HepG2 (cell line): ENCODE results near the gene HNF1B. TPM values are rescaled to one million over a fixed set of nuclear protein-coding genes. Genes with fewer than 3 reads are reported as not detected.

Experiments
- ATAC-seq: fragments of 200-7000 bp; cut with Tn5 transposase; 3 replicates; pipeline ENCODE4 v1.9.1; 2020; ENCODE audit warnings: mild to moderate bottlenecking, moderate library complexity
- BruUV-seq: library from RNA; stranded (reverse); fragments of 400-500 nt; replicated peaks from 2 replicates; lab custom pipeline; 2021; lab: Mats Ljungman, UMichigan
- CTCF ChIA-PET: fragments of 300-600 bp; formaldehyde crosslinking; extraction: SDS; loops from one replicate; lab custom pipeline; 2021; ENCODE audit warnings: low total read pairs, inconsistent platforms, low intra/inter-chr PET ratio; lab: Yijun Ruan, JAX
- POLR2A ChIA-PET: fragments of 350-600 bp; sonication (Branson Sonifier 250); formaldehyde crosslinking; loops from one replicate; lab custom pipeline; 2020; ENCODE audit warnings: antibody characterized with exemption, inconsistent platforms; lab: Yijun Ruan, JAX
- DNase-seq: peaks from one replicate; pipeline ENCODE4 v3.0.0-alpha.2; 2015; ENCODE audit warnings: low spot score
- FAIRE-seq: peaks from 3 replicates; lab custom pipeline; 2011; peaks lifted over from hg19 to GRCh38; lab: Jason Lieb, UNC
- H2AFZ ChIP-seq: one replicate; pipeline ENCODE4 v1.6.1; 2011; ENCODE audit warnings: low read length, inconsistent platforms
- H3K27ac ChIP-seq: fragments of 300-600 bp; 3 replicates; pipeline ENCODE4 v1.8.0; 2011; ENCODE audit warnings: mixed run types, mild to moderate bottlenecking, mixed read lengths, low read length, inconsistent platforms; ENCODE audit not compliant: insufficient read depth; ENCODE audit errors: extremely low read length
- H3K27me3 ChIP-seq, 2 experiments: fragments of 200-600 bp in 1 of 2; 2 replicates in 1 of 2; 3 replicates in 1 of 2; pipeline versions ENCODE4 v1.6.0 to v1.8.0; 2011; ENCODE audit warnings: low read length in 2 of 2, mild to moderate bottlenecking in 2 of 2, moderate library complexity in 2 of 2, inconsistent platforms in 1 of 2; ENCODE audit not compliant: insufficient read depth in 2 of 2, control insufficient read depth in 1 of 2
- H3K36me3 ChIP-seq, 2 experiments: fragments of 200-600 bp in 1 of 2; replicated peaks in 1 of 2; 2 replicates in 1 of 2; 3 replicates in 1 of 2; pipeline versions ENCODE4 v1.5.1 to v1.8.0; 2011; ENCODE audit warnings: low read length in 2 of 2, inconsistent platforms in 1 of 2; ENCODE audit not compliant: insufficient read depth in 2 of 2, control insufficient read depth in 1 of 2
- H3K4me1 ChIP-seq: 2 replicates; pipeline ENCODE4 v1.5.1; 2012; ENCODE audit warnings: low read length, inconsistent platforms; ENCODE audit not compliant: insufficient read depth
- H3K4me2 ChIP-seq: 2 replicates; pipeline ENCODE4 v1.6.0; 2011; ENCODE audit warnings: low read depth, low read length, inconsistent platforms
- H3K4me3 ChIP-seq, 3 experiments: fragments of 200-600 bp in 1 of 3; sonication (generic), shearing (Covaris generic) in 1 of 3; replicated peaks in 1 of 3; 2 replicates each; pipeline ENCODE4 v1.5.1; 2011 to 2016; ENCODE audit warnings: low read length in 3 of 3, inconsistent platforms in 2 of 3, low read depth in 2 of 3, mild to moderate bottlenecking in 2 of 3, control low read depth in 1 of 3, mixed read lengths in 1 of 3; ENCODE audit not compliant: insufficient read depth in 1 of 3
- H3K79me2 ChIP-seq: one replicate; pipeline ENCODE4 v1.6.1; 2011; ENCODE audit warnings: low read length, inconsistent platforms; ENCODE audit not compliant: insufficient read depth
- H3K9ac ChIP-seq: 2 replicates; pipeline ENCODE4 v1.6.0; 2011; ENCODE audit warnings: mild to moderate bottlenecking, low read depth, low read length, inconsistent platforms; ENCODE audit not compliant: insufficient read depth
- H3K9me3 ChIP-seq: 2 replicates; pipeline ENCODE4 v1.5.1; 2012; ENCODE audit warnings: mild to moderate bottlenecking, low read length
- H4K20me1 ChIP-seq: 2 replicates; pipeline ENCODE4 v1.6.0; 2011; ENCODE audit warnings: inconsistent platforms, mild to moderate bottlenecking, low read length, moderate library complexity; ENCODE audit not compliant: insufficient read depth
- AHDC1 ChIP-seq: sonication (generic); formaldehyde crosslinking; IDR thresholded peaks from 2 replicates; pipeline ENCODE4 v1.5.1; 2020; ENCODE audit warnings: mild to moderate bottlenecking, missing genetic modification reagents, borderline replicate concordance
- ARID2 ChIP-seq: sonication (generic); formaldehyde crosslinking; IDR thresholded peaks from 2 replicates; pipeline ENCODE4 v1.8.1; 2022; ENCODE audit warnings: mild to moderate bottlenecking, missing genetic modification reagents, borderline replicate concordance
- CCDC6 ChIP-seq: sonication (generic); formaldehyde crosslinking; IDR thresholded peaks from 2 replicates; pipeline ENCODE4 v1.8.1; 2022; ENCODE audit warnings: mild to moderate bottlenecking, missing genetic modification reagents, moderate library complexity
- ETS1 ChIP-seq: sonication (generic); formaldehyde crosslinking; IDR thresholded peaks from 2 replicates; pipeline ENCODE4 v1.4.0; 2020; ENCODE audit warnings: missing genetic modification reagents
- NR1H2 ChIP-seq: sonication (generic); formaldehyde crosslinking; IDR thresholded peaks from 2 replicates; pipeline ENCODE4 v1.8.1; 2022; ENCODE audit warnings: low read depth, missing genetic modification reagents, borderline replicate concordance
- PREB ChIP-seq: sonication (generic); formaldehyde crosslinking; IDR thresholded peaks from 2 replicates; pipeline ENCODE4 v1.4.0; 2020; ENCODE audit warnings: missing genetic modification reagents
- in situ Hi-C: cut with HindIII; loops from 2 replicates; pipeline ENCODE4 v1.10.0; 2017; ENCODE audit warnings: low pct_unique_long_range_greater_than_20kb; ENCODE audit not compliant: extremely low pct_ligation_motif_present
- intact Hi-C: fragments of 100-400 bp; cut with micrococcal nuclease; formaldehyde crosslinking; loops from one replicate; pipeline ENCODE4 v1.10.0; 2022; ENCODE audit not compliant: unreplicated experiment
- polyA plus RNA-seq, 8 experiments: library from polyadenylated mRNA; depleted of rRNA in 3 of 8; stranded (reverse) in 7 of 8; unstranded in 1 of 8; fragments of >200 nt; fragmentation: Illumina TruSeq in 4 of 8; extraction: Trizol in 4 of 8; gene quantifications; 2 replicates each; pipeline versions ENCODE4 v1.2.1 to v1.2.3, GENCODE V29; 2011 to 2016; ENCODE audit warnings: low read depth in 4 of 8, missing spikeins in 1 of 8, mixed read lengths in 1 of 8; ENCODE audit not compliant: insufficient read depth in 1 of 8
- total RNA-seq, 5 experiments: library from RNA; depleted of rRNA; stranded (reverse); fragments of >200 nt; fragmentation: Illumina TruSeq; extraction: Trizol; gene quantifications; 2 replicates each; pipeline ENCODE4 v1.2.3, GENCODE V29; 2016; ENCODE audit warnings: low read depth in 1 of 5
- TF ChIP-seq, protein P1 (sequence below): sonication (generic); formaldehyde crosslinking; IDR thresholded peaks from 2 replicates; pipeline ENCODE4 v1.4.0; 2020; ENCODE audit warnings: missing genetic modification reagents
- TF ChIP-seq, protein P2 (sequence below): sonication (generic); formaldehyde crosslinking; IDR thresholded peaks from 2 replicates; pipeline ENCODE4 v1.4.0; 2020; ENCODE audit warnings: missing genetic modification reagents

The HNF1B gene
- total and polyA plus RNA-seq, 2 of the 13 experiments (the other 11 are each of a cell fraction or from before 2014, with no cell fraction given): 1.9 to 5.3 TPM

DNA sequence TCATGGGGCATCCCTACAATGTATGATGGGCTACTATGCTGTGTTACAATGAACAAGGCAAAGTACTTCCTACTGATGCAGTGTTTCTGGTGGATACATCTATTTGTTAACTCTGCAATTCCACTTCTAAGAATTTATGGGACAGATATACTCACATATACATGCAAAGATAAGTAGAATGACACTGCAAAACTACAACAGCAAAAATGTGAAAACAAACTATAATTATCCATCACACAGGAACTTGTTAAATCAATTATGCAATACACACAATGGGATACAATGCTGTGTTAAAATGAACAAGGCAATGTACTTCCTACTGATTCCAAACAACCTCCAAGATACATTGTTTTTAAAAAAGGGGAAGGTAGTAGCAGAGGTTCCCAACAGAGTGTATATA is 104.8 kb downstream of the HNF1B start (continued):
- no peak for TF ChIP-seq ARID2 (CRISPR knock-in tag)
- TF ChIP-seq, all 625 proteins: peak for 0

DNA sequence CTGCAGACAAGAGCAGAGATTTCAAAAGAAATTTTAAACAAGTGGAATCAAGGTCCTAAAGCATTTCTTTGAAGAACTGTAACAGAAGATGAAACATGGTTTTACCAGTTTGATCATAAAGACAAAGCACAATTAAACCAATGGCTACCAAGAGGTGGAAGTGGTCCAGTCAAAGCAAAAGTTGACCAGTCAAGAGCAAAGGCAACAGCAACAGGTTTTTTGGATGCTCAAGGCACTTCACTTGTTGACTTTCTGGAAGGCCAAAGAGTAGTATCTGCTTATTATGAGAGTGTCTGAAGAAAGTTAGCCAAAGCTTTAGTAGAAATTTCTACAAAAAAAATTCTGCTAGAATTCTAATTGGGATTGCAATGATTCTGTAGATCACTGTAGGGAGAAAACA is 106.9 kb downstream of the HNF1B start:
- no TSS peak for BruUV-seq
- in situ Hi-C loops: no loop called here
- POLR2A ChIA-PET: no interaction called here
- Histone ChIP-seq H3K36me3 (peaks cover 4 to 44% of the 10 kb centered on the region in 2 experiments), H3K9me3 (no peaks in the 10 kb centered on the region), H3K9ac (no peak overlapping the region), H3K79me2 (peaks cover 42% of the 10 kb centered on the region), H3K4me1 (peaks cover 26% of the 10 kb centered on the region), H3K27me3 (no peaks in the 10 kb centered on the region; a peak in 1 of 5 replicates), H3K27ac (no peak overlapping the region), H3K4me2 (no peak overlapping the region), H2AFZ (no peak overlapping the region), H3K4me3 (no peak overlapping the region), H4K20me1 (no peaks in the 10 kb centered on the region)
- ATAC-seq (no peak), FAIRE-seq (no peak), DNase-seq (no peak)
- intact Hi-C loops: no loop called here
- CTCF ChIA-PET: no interaction called here
- TF ChIP-seq, protein P1, sequence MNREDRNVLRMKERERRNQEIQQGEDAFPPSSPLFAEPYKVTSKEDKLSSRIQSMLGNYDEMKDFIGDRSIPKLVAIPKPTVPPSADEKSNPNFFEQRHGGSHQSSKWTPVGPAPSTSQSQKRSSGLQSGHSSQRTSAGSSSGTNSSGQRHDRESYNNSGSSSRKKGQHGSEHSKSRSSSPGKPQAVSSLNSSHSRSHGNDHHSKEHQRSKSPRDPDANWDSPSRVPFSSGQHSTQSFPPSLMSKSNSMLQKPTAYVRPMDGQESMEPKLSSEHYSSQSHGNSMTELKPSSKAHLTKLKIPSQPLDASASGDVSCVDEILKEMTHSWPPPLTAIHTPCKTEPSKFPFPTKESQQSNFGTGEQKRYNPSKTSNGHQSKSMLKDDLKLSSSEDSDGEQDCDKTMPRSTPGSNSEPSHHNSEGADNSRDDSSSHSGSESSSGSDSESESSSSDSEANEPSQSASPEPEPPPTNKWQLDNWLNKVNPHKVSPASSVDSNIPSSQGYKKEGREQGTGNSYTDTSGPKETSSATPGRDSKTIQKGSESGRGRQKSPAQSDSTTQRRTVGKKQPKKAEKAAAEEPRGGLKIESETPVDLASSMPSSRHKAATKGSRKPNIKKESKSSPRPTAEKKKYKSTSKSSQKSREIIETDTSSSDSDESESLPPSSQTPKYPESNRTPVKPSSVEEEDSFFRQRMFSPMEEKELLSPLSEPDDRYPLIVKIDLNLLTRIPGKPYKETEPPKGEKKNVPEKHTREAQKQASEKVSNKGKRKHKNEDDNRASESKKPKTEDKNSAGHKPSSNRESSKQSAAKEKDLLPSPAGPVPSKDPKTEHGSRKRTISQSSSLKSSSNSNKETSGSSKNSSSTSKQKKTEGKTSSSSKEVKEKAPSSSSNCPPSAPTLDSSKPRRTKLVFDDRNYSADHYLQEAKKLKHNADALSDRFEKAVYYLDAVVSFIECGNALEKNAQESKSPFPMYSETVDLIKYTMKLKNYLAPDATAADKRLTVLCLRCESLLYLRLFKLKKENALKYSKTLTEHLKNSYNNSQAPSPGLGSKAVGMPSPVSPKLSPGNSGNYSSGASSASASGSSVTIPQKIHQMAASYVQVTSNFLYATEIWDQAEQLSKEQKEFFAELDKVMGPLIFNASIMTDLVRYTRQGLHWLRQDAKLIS (CRISPR knock-in tag): no peak
- no peak for TF ChIP-seq PREB (CRISPR knock-in tag)
- TF ChIP-seq, protein P2, sequence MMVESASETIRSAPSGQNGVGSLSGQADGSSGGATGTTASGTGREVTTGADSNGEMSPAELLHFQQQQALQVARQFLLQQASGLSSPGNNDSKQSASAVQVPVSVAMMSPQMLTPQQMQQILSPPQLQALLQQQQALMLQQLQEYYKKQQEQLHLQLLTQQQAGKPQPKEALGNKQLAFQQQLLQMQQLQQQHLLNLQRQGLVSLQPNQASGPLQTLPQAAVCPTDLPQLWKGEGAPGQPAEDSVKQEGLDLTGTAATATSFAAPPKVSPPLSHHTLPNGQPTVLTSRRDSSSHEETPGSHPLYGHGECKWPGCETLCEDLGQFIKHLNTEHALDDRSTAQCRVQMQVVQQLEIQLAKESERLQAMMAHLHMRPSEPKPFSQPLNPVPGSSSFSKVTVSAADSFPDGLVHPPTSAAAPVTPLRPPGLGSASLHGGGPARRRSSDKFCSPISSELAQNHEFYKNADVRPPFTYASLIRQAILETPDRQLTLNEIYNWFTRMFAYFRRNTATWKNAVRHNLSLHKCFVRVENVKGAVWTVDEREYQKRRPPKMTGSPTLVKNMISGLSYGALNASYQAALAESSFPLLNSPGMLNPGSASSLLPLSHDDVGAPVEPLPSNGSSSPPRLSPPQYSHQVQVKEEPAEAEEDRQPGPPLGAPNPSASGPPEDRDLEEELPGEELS (CRISPR knock-in tag): no peak
- TF ChIP-seq ETS1 (CRISPR knock-in tag): no peak
- no peak for TF ChIP-seq AHDC1 (CRISPR knock-in tag)
- TF ChIP-seq NR1H2 (CRISPR knock-in tag): no peak
- TF ChIP-seq CCDC6 (CRISPR knock-in tag): no peak
